GM21717 (cell line): ENCODE measurements around the gene SMIM5.

Experiments used
- ATAC-seq: cut with Tn5 transposase; IDR thresholded peaks from one replicate; pipeline ENCODE4 v1.9.1; 2021; ENCODE audit warnings: mild to moderate bottlenecking, moderate library complexity; ENCODE audit not compliant: unreplicated experiment

SMIM5 gene

GRCh38 chr17:75664099-75664549, 30.9 kb downstream of the SMIM5 start:
- ATAC-seq = peak; percentile 62

GRCh38 chr17:75665981-75666380, 32.7 kb downstream of the SMIM5 start:
- ATAC-seq = no peak

GRCh38 chr17:75666959-75667790, 33.9 kb downstream of the SMIM5 start, which contains the start of the genes RECQL5 and SAP30BP:
RECQL5 (minus strand) TSS chr17:75667154; CDS start chr17:75666557, 597 bp downstream.
SAP30BP (plus strand) TSS chr17:75667338; CDS start chr17:75667373, 35 bp downstream.
- peak; percentile 60 for ATAC-seq

- ATAC-seq = no peak
Observed at GRCh38 chr17:75667825-75668224, 34.6 kb downstream of the SMIM5 start.

- ATAC-seq = no peak
Observed at GRCh38 chr17:75668489-75668888, 35.3 kb downstream of the SMIM5 start.

GRCh38 chr17:75670868-75671267, 37.6 kb downstream of the SMIM5 start:
- ATAC-seq = no peak

- no peak for ATAC-seq
Observed at GRCh38 chr17:75672011-75672410, 38.8 kb downstream of the SMIM5 start.

GRCh38 chr17:75673487-75673886, 40.3 kb downstream of the SMIM5 start:
- no peak for ATAC-seq

GRCh38 chr17:75676461-75676860, 43.2 kb downstream of the SMIM5 start:
- no peak for ATAC-seq

- no peak for ATAC-seq
Observed at GRCh38 chr17:75679706-75680211, 46.5 kb downstream of the SMIM5 start.

- no peak for ATAC-seq
Observed at GRCh38 chr17:75680431-75680830, 47.2 kb downstream of the SMIM5 start.

- ATAC-seq = no peak
Observed at GRCh38 chr17:75681289-75681688, 48.1 kb downstream of the SMIM5 start.

- ATAC-seq = no peak
Observed at GRCh38 chr17:75683583-75683982, 50.3 kb downstream of the SMIM5 start.

GRCh38 chr17:75684249-75684648, 51.0 kb downstream of the SMIM5 start:
- no peak for ATAC-seq

- ATAC-seq = no peak
Observed at GRCh38 chr17:75684924-75685323, 51.7 kb downstream of the SMIM5 start.

GRCh38 chr17:75685499-75685898, 52.3 kb downstream of the SMIM5 start:
- ATAC-seq = no peak

- ATAC-seq = no peak
Observed at GRCh38 chr17:75688209-75688825, 55.1 kb downstream of the SMIM5 start.

- no peak for ATAC-seq
Observed at GRCh38 chr17:75689441-75689873, 56.2 kb downstream of the SMIM5 start.
